Measurements from ENCODE around the gene C12orf56.
"Not testable (repeated sequence)": the region's sequence is repeated elsewhere in the genome, so short reads cannot be mapped to it uniquely, and the experiment has no call there.

C12orf56 gene

GRCh38 chr12:64229240-64229639, 161.3 kb downstream of the C12orf56 start:
- DNase-seq = no peak

GRCh38 chr12:64225626-64226025, 164.9 kb downstream of the C12orf56 start:
- DNase-seq = no peak

GRCh38 chr12:64222009-64222765, 168.4 kb downstream of the C12orf56 start, which contains the start of gene KICS2:
Gene KICS2 (minus strand): TSS chr12:64222296. CDS start chr12:64222237, 59 bp downstream.
- DNase-seq = peak; percentile 91 to 97

- peak; percentile 90 to 96 for DNase-seq
Observed at GRCh38 chr12:64221651-64222008, 168.9 kb downstream of the C12orf56 start.

GRCh38 chr12:64220046-64220445, 170.5 kb downstream of the C12orf56 start:
- no peak for DNase-seq

- DNase-seq = no peak
Observed at GRCh38 chr12:64219145-64219544, 171.4 kb downstream of the C12orf56 start.

GRCh38 chr12:64218597-64218996, 172.0 kb downstream of the C12orf56 start:
- DNase-seq = no peak

- DNase-seq = not testable (repeated sequence)
Observed at GRCh38 chr12:64217643-64218042, 172.9 kb downstream of the C12orf56 start.

GRCh38 chr12:64216239-64216638, 174.3 kb downstream of the C12orf56 start:
- DNase-seq = no peak
